ENCODE results near the gene GABPB2.

GABPB2 gene

DNA sequence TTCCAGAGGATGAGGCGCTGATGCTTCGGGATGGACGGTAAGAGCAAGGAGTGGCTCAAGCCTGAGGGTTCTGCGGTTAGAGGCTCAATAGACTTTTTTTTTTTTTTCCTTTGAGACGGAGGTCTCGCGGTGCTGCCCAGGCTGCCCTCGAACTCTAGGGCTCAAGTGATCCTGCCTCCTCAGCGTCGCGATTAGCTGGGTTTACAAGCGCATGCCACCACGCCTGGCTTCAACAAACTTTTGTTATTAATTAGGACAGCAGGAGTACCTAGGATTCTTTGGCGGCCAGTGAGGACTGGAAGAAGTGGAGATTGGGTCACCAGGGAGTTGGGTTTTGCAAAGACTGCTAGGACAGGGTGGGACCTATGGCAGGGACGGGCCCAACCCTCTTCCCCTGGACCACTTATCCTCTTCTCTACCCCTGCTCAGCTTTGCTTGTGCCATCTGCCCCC lies 96.0 kb downstream of the GABPB2 start:
- peak; percentile 76 for DNase-seq

DNA sequence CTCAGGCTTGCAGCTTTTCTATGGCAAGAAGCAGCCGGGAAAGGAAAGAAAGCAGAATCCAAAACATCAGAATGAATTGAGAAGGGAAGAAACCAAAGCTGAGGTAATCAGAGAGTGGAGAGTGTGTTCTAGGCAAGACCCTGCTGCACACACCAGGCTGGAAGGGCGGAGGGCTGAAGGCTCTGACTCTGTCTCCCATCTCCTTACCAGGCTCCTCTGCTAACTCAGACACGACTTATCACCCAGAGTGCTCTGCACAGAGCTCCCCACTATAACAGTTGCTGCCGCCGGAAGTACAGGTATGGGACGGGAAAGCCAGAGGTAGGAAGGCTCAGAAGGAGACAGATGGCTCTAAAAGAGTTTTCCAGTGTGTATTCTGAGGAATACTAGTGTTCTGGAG lies 96.6 kb downstream of the GABPB2 start:
- DNase-seq: no peak

DNA sequence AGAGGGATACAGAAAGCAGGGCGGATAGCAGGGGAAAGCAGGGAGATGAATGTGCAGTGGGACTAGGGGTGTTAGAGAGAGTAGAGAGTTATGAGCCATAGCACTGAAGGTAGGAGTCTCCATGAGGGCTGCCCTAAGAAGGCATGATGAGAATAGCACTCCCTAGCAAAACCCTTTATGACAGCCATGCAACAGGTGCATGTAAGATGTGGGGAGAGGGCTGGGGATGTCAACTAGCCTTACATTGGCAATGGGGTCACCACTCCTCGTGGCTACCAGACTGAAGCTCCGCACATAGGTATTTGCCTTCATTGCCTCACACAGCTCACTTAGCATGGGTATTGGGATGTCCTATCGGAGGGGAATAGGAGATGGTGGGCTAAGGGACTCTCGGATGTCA lies 100.6 kb downstream of the GABPB2 start:
- no peak for DNase-seq
